Nephron progenitor cell (in vitro differentiated cells): ENCODE data around the gene AFAP1.

ENCODE experiments used
- DNase-seq: peaks from one replicate; pipeline ENCODE4 v3.0.0; 2021
- H3K27ac Mint-ChIP-seq: 2 replicates; pipeline ENCODE4 v1.8.0; 2021; ENCODE audit warnings: mild to moderate bottlenecking, moderate library complexity, mixed read lengths
- H3K27me3 Mint-ChIP-seq: 2 replicates; pipeline ENCODE4 v1.8.0; 2021; ENCODE audit warnings: mild to moderate bottlenecking, low read depth, mixed read lengths; ENCODE audit not compliant: poor library complexity
- H3K36me3 Mint-ChIP-seq: 2 replicates; pipeline ENCODE4 v1.8.0; 2021; ENCODE audit warnings: low read depth, mixed read lengths
- H3K4me1 Mint-ChIP-seq: 2 replicates; pipeline ENCODE4 v1.8.0; 2021; ENCODE audit warnings: mixed read lengths
- H3K4me3 Mint-ChIP-seq: 2 replicates; pipeline ENCODE4 v1.8.0; 2021; ENCODE audit warnings: mild to moderate bottlenecking, moderate library complexity, mixed read lengths
- H3K9me3 Mint-ChIP-seq: 2 replicates; pipeline ENCODE4 v1.8.0; 2021; ENCODE audit warnings: mild to moderate bottlenecking, moderate library complexity, mixed read lengths
- TF ChIP-seq, protein P1 (sequence below): fragments of 200-600 bp; sonication (generic); IDR thresholded peaks from 2 replicates; pipeline ENCODE4 v1.5.0; 2021; ENCODE audit warnings: antibody characterized with exemption

The AFAP1 gene

DNA sequence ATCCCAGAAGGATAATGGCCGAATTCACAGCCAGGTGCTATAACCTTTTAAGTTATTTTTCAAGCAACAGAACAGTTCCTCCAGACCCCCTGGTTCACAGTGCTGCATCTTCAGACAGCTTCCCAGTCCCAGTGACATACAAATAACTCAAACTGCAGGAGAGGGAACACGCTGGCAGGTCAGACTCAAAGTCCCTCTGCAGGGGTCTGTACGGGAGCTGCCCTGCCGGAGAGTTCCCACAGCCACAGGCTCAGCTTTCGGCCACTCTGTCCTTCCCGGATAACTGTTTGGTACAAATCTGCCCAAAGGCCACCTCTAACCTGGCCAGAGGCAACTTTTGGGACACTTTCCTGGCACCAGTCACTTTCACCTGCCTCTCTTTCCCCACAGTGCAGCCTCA lies 230.2 kb downstream of the AFAP1 start:
- Mint-ChIP-seq H3K27me3 (peaks cover 8% of the 10 kb centered on the region), H3K4me1 (peaks cover 53% of the 10 kb centered on the region), H3K27ac (no peak overlapping the region), H3K36me3 (peaks cover 3% of the 10 kb centered on the region), H3K9me3 (peaks cover 5% of the 10 kb centered on the region), H3K4me3 (no peak overlapping the region)
- DNase-seq, result no peak
- TF ChIP-seq, protein P1, sequence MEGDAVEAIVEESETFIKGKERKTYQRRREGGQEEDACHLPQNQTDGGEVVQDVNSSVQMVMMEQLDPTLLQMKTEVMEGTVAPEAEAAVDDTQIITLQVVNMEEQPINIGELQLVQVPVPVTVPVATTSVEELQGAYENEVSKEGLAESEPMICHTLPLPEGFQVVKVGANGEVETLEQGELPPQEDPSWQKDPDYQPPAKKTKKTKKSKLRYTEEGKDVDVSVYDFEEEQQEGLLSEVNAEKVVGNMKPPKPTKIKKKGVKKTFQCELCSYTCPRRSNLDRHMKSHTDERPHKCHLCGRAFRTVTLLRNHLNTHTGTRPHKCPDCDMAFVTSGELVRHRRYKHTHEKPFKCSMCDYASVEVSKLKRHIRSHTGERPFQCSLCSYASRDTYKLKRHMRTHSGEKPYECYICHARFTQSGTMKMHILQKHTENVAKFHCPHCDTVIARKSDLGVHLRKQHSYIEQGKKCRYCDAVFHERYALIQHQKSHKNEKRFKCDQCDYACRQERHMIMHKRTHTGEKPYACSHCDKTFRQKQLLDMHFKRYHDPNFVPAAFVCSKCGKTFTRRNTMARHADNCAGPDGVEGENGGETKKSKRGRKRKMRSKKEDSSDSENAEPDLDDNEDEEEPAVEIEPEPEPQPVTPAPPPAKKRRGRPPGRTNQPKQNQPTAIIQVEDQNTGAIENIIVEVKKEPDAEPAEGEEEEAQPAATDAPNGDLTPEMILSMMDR, result no peak

DNA sequence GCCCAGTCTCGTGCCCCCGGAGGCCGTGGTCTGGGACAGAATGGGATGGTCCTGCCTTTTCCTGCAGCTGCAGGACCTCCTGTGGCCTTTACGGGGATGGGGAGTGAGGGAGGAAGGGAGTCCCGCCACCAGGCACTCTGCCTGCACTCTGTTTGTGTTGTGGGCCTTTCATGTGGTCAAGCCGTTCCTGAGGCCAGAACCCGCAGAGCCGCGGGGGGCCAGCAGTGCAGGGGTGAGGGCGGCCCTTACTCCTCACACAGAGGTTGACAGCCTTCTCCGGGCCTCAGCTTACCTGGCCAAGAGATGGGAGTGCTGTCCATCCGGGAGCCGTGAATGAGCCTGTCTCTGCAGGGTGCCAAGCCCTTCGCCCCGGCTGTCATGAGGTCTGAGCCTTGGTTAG lies 230.7 kb downstream of the AFAP1 start:
- no peak overlapping the region for H3K4me3 Mint-ChIP-seq
- H3K9me3 Mint-ChIP-seq, result peaks cover 5% of the 10 kb centered on the region
- no peaks in the 10 kb centered on the region for H3K36me3 Mint-ChIP-seq
- H3K4me1 Mint-ChIP-seq, result peaks cover 53% of the 10 kb centered on the region
- TF ChIP-seq, protein P1, result no peak
- no peak for DNase-seq
- no peak overlapping the region for H3K27ac Mint-ChIP-seq
- H3K27me3 Mint-ChIP-seq, result peaks cover 8% of the 10 kb centered on the region
